ENCODE measurements around the gene CD248. TPM values are rescaled to one million over a fixed set of nuclear protein-coding genes. Genes with fewer than 3 reads are reported as not detected.

CD248 gene
- total RNA-seq, 2 donors from 2014 or later = 22.9 to 32.4 TPM

DNA sequence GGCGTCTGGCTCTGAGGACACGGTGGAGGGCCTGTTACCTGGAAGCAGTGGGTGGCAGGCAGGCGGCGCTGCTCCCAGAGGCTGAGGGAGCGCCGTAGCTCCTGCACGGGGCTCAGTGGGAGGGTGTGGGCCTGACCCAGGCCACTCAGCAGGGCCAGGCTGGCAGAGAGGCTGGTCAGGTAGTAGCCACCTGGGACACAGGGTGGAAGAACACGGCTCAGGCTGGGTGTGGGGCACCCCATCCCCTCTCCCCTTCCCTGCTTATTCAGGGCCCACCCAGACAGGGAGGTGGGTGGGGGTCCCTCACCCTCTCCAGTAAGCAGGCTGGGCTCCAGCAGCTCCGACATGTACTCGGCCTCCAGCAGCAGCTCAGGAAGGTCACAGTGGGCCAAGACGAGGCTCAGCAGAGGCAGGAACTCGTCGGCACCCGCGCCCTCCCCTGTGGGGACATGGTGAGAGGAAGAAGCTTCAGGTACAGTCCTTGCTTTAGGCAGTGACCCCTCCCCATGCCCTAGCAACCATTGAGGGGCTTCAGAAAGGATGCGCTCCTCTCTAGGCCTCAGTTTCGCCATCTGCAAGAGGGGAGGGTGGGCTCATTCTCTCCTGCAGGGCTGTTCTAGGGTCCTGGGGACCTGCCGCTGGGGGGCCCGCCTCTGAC is 16.5 kb upstream of the CD248 start:
- Histone ChIP-seq H3K9me3 (no peaks in the 10 kb centered on the region), H3K27ac (no peak overlapping the region), H3K27me3 (replicated peaks; ENCODE audit: insufficient read depth) (no peaks in the 10 kb centered on the region), H3K4me1 (ENCODE audit: control insufficient read depth in 1 of 2, low read depth in 2 of 2) (peaks cover 13 to 27% of the 10 kb centered on the region in 2 donors), H3K4me3 (no peak overlapping the region), H3K36me3 (peaks cover under 1% of the 10 kb centered on the region)
- ATAC-seq (ENCODE audit: insufficient number of reproducible peaks, low FRiP score, low read depth) (no peak), DNase-seq (ENCODE audit: low spot score) (no peak)
- TF ChIP-seq, protein P1, sequence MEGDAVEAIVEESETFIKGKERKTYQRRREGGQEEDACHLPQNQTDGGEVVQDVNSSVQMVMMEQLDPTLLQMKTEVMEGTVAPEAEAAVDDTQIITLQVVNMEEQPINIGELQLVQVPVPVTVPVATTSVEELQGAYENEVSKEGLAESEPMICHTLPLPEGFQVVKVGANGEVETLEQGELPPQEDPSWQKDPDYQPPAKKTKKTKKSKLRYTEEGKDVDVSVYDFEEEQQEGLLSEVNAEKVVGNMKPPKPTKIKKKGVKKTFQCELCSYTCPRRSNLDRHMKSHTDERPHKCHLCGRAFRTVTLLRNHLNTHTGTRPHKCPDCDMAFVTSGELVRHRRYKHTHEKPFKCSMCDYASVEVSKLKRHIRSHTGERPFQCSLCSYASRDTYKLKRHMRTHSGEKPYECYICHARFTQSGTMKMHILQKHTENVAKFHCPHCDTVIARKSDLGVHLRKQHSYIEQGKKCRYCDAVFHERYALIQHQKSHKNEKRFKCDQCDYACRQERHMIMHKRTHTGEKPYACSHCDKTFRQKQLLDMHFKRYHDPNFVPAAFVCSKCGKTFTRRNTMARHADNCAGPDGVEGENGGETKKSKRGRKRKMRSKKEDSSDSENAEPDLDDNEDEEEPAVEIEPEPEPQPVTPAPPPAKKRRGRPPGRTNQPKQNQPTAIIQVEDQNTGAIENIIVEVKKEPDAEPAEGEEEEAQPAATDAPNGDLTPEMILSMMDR (IDR thresholded peaks at IDR 0.05) = no peak

DNA sequence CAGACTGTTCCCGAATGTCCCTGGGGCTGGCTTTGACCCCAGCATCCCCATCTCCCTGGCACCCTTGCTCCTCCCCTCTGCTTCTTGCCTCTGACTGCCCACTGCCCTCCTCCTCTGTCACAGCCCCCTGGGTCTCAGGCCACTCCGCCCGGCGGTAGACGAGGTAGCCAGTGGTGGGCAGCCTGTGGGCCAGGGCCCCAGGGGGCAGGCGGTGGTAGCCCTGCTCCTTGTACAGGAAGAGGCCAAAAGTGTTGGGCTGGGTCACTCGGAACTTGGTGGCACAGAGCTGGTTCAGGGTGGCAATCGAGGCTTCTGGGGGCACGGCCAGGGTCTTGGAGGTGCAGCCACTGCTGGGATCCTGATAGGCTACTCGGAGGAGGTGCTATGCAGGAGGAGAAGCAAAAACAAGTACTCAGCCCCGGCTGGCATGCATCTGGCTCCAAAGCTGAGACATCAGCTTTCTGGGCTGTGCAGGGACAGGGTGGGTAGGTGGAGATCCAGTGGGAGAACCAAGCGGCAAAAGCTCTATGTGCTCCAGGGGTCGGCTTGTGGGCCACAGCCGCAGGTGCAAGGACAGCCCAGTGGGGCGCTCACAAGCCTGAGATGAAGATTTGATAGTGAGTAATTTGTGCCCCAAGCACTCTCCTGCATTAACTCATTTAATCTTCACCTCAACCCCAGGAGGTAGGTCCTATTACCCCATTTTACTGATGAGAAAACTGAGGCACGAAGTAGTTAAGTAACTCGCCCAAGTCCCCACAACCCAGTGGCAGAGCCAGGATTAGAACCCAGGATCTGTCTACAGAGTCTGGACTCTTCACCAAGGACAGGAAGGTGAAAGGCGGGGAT is 15.8 kb upstream of the CD248 start:
- TF ChIP-seq, protein P1 (IDR thresholded peaks at IDR 0.05) = no peak
- peaks cover 13 to 28% of the 10 kb centered on the region in 2 donors for H3K4me1 ChIP-seq (ENCODE audit: control insufficient read depth in 1 of 2, low read depth in 2 of 2)
- H3K4me3 ChIP-seq = no peak overlapping the region
- no peaks in the 10 kb centered on the region for H3K27me3 ChIP-seq (replicated peaks; ENCODE audit: insufficient read depth)
- no peaks in the 10 kb centered on the region for H3K36me3 ChIP-seq
- no peak overlapping the region for H3K27ac ChIP-seq
- H3K9me3 ChIP-seq = no peaks in the 10 kb centered on the region
- no peak for DNase-seq (ENCODE audit: low spot score)
- no peak for ATAC-seq (ENCODE audit: insufficient number of reproducible peaks, low FRiP score, low read depth)

DNA sequence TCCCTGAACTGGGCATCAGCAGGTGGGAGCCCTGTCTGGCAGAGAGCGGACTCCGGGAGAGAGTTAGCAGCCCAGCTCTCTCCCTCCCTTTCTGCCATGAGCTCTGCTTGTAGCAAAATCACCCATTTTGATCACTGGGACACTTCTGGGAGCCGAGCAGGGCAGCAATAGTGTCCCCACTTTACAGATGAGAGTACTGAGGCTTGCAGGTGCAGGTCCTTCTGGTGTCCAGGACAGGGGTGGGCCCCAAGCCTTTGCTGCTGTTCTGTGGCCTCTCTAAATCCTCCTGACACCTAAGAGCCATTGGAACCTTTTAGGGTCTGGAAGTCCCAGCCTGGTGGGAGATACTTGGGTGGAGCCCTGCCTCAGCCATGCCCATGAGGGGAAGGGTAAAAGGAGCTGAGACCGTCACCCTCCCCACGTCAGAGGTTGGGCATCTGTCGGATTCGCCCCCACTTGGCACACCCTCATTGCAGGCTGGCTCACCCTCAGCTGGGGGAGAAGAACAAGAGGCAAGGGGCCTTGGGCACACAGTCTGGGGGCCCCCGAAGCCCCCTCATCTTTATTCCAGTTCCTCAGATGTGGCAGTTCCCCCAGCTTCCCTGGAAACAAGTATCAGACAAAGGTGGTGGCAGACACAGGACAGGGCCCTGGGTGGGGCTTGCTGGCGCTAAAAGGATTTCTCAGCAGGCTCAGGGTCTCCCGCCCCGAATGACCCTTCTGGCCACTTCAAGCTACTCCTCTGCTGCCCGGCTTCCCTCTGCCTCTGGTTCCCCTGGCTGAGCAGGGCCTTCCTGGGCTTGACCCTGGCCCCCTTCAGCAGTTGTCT is 14.9 kb upstream of the CD248 start:
- DNase-seq (ENCODE audit: low spot score) = no peak
- no peak overlapping the region for H3K4me3 ChIP-seq

DNA sequence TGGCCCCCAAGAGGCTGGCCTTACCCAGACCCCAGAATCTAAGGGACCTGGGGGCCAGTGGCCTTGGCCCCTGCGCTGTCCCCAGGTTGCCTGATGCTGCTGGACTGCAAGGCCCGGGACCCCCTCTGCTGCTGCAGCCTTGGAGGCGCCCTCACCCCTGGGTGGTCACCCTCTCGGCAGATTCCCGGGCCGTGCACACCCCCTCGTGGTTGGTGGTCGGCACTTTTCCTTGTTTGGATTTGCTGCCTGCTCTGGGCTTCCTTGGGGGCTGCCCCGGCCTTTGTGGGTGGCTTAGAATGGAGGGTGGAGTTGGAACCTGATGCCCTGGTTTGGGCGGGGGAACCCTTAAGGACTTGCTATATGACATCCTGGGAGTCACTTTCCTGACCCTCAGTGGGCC is 14.1 kb upstream of the CD248 start:
- H3K9me3 ChIP-seq = no peaks in the 10 kb centered on the region
- no peak overlapping the region for H3K27ac ChIP-seq
- no peak for ATAC-seq (ENCODE audit: insufficient number of reproducible peaks, low FRiP score, low read depth)
- H3K36me3 ChIP-seq = no peaks in the 10 kb centered on the region
- H3K27me3 ChIP-seq (replicated peaks; ENCODE audit: insufficient read depth) = no peaks in the 10 kb centered on the region
- H3K4me3 ChIP-seq = no peak overlapping the region
- TF ChIP-seq, protein P1 (IDR thresholded peaks at IDR 0.05) = no peak
- DNase-seq (ENCODE audit: low spot score) = no peak
- H3K4me1 ChIP-seq (ENCODE audit: control insufficient read depth in 1 of 2, low read depth in 2 of 2) = peaks cover 8 to 24% of the 10 kb centered on the region in 2 donors

More for the DNA sequence above, 14.9 kb upstream of the CD248 start:
- Histone ChIP-seq H3K27ac (no peak overlapping the region), H3K4me1 (ENCODE audit: control insufficient read depth in 1 of 2, low read depth in 2 of 2) (peaks cover 12 to 25% of the 10 kb centered on the region in 2 donors), H3K36me3 (no peaks in the 10 kb centered on the region), H3K27me3 (replicated peaks; ENCODE audit: insufficient read depth) (no peaks in the 10 kb centered on the region), H3K9me3 (no peaks in the 10 kb centered on the region)
- ATAC-seq (ENCODE audit: insufficient number of reproducible peaks, low FRiP score, low read depth) = no peak
- TF ChIP-seq, protein P1 (IDR thresholded peaks at IDR 0.05) = no peak
